ENCODE results near the gene GRK2. TPM values are rescaled to one million over a fixed set of nuclear protein-coding genes. Genes with fewer than 3 reads are reported as not detected.
"Not testable (repeated sequence)": the region's sequence is repeated elsewhere in the genome, so short reads cannot be mapped to it uniquely, and the experiment has no call there.

GRK2 gene
- total and polyA plus RNA-seq, 2 donors (not counting 1 experiment from before 2014, with no cell fraction given), result 20.1 to 28.9 TPM

GRCh38 chr11:67230886-67231285, 35.4 kb upstream of the GRK2 start:
- Histone ChIP-seq H3K4me2 (ENCODE audit: extremely low read depth, insufficient read depth, low read length) (no peak overlapping the region), H3K4me3 (replicated peaks in 1 of 4; ENCODE audit: control extremely low read depth in 1 of 4, insufficient read depth in 1 of 4, low read depth in 3 of 4, low read length in 4 of 4) (no peak overlapping the region), H3K79me2 (ENCODE audit: control insufficient read depth, insufficient read depth, low read length) (no peaks in the 10 kb centered on the region), H2AFZ (ENCODE audit: low read length) (no peak overlapping the region), H3K9me3 (ENCODE audit: control insufficient read depth, insufficient read depth, low read depth, low read length) (no peaks in the 10 kb centered on the region), H3K9ac (ENCODE audit: insufficient read depth, low read length) (no peak overlapping the region), H4K20me1 (ENCODE audit: control insufficient read depth, extremely low read depth, insufficient read depth, low read length) (no peaks in the 10 kb centered on the region), H3K36me3 (ENCODE audit: control insufficient read depth, insufficient read depth, low read length) (peaks cover 6% of the 10 kb centered on the region), H3K27ac (ENCODE audit: insufficient read depth, low read length) (no peak overlapping the region), H3K4me1 (ENCODE audit: control insufficient read depth, extremely low read depth, insufficient read depth, low read length) (no peaks in the 10 kb centered on the region), H3K27me3 (ENCODE audit: control insufficient read depth, insufficient read depth, low read length) (no peaks in the 10 kb centered on the region)
- DNase-seq (ENCODE audit: low read depth in 2 of 2), result no peak
- TF ChIP-seq EZH2 (IDR thresholded peaks at IDR 0.05; ENCODE audit: low read length, missing control alignments) (no peak), CTCF (conservative IDR thresholded peaks at IDR 0.05 in 1 of 2, IDR thresholded peaks at IDR 0.05 in 1 of 2; ENCODE audit: low read depth in 1 of 2, low read length in 2 of 2) (no peak)

- Histone ChIP-seq H3K79me2 (ENCODE audit: control insufficient read depth, insufficient read depth, low read length) (no peaks in the 10 kb centered on the region), H3K27me3 (ENCODE audit: control insufficient read depth, insufficient read depth, low read length) (no peaks in the 10 kb centered on the region), H4K20me1 (ENCODE audit: control insufficient read depth, extremely low read depth, insufficient read depth, low read length) (no peaks in the 10 kb centered on the region), H3K4me2 (ENCODE audit: extremely low read depth, insufficient read depth, low read length) (no peak overlapping the region), H2AFZ (ENCODE audit: low read length) (no peak overlapping the region), H3K27ac (ENCODE audit: insufficient read depth, low read length) (no peak overlapping the region), H3K4me1 (ENCODE audit: control insufficient read depth, extremely low read depth, insufficient read depth, low read length) (no peaks in the 10 kb centered on the region), H3K9ac (ENCODE audit: insufficient read depth, low read length) (no peak overlapping the region), H3K4me3 (replicated peaks in 1 of 4; ENCODE audit: control extremely low read depth in 1 of 4, insufficient read depth in 1 of 4, low read depth in 3 of 4, low read length in 4 of 4) (no peak overlapping the region), H3K9me3 (ENCODE audit: control insufficient read depth, insufficient read depth, low read depth, low read length) (no peaks in the 10 kb centered on the region), H3K36me3 (ENCODE audit: control insufficient read depth, insufficient read depth, low read length) (peaks cover 4% of the 10 kb centered on the region)
- no peak for DNase-seq (ENCODE audit: low read depth in 2 of 2)
- TF ChIP-seq CTCF (conservative IDR thresholded peaks at IDR 0.05 in 1 of 2, IDR thresholded peaks at IDR 0.05 in 1 of 2; ENCODE audit: low read depth in 1 of 2, low read length in 2 of 2) (no peak), EZH2 (IDR thresholded peaks at IDR 0.05; ENCODE audit: low read length, missing control alignments) (no peak)
These were observed 32.6 kb upstream of the GRK2 start for GRCh38 chr11:67233584-67234190.

DNA sequence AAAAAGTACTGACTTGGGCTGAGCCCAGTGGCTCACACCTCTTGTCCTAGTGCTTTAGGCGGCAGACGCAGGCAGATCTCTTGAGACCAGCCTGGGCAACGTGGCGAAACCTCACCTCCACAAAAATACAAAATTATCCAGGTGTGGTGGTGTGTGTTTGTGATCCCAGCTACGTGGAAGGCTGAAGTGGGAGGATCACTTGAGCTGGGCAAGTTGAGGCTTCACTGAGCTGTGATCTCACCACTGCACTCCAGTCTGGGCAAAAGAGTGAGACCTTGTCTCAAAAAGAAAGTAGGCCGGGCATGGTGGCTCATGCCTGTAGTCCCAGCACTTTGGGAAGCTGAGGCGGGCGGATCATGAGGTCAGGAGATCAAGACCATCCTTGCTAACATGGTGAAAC, 31.7 kb upstream of the GRK2 start:
- not testable (repeated sequence) for H4K20me1 ChIP-seq (ENCODE audit: control insufficient read depth, extremely low read depth, insufficient read depth, low read length); H3K4me2 ChIP-seq (ENCODE audit: extremely low read depth, insufficient read depth, low read length); H3K4me1 ChIP-seq (ENCODE audit: control insufficient read depth, extremely low read depth, insufficient read depth, low read length); H3K27me3 ChIP-seq (ENCODE audit: control insufficient read depth, insufficient read depth, low read length); H3K36me3 ChIP-seq (ENCODE audit: control insufficient read depth, insufficient read depth, low read length); DNase-seq (ENCODE audit: low read depth in 2 of 2); H3K4me3 ChIP-seq (replicated peaks in 1 of 4; ENCODE audit: control extremely low read depth in 1 of 4, insufficient read depth in 1 of 4, low read depth in 3 of 4, low read length in 4 of 4); H3K9me3 ChIP-seq (ENCODE audit: control insufficient read depth, insufficient read depth, low read depth, low read length); H3K27ac ChIP-seq (ENCODE audit: insufficient read depth, low read length); H3K79me2 ChIP-seq (ENCODE audit: control insufficient read depth, insufficient read depth, low read length); H3K9ac ChIP-seq (ENCODE audit: insufficient read depth, low read length); H2AFZ ChIP-seq (ENCODE audit: low read length)
